K562 (cell line): Measurements from ENCODE around the gene ACSS1.

Source experiments
- CEBPB ChIP-seq: fragments of 450-650 bp; IDR thresholded peaks from 2 replicates; pipeline ENCODE4 v1.6.1; 2016; ENCODE audit warnings: missing genetic modification characterization, missing compliant biosample characterization
- GABPB2 ChIP-seq: fragments of 250-450 bp; sonication (Bioruptor Pico); conservative IDR thresholded peaks from 2 replicates; pipeline ENCODE4 v1.5.1; 2021; ENCODE audit warnings: mild to moderate bottlenecking
- JUNB ChIP-seq: fragments of 450-650 bp; formaldehyde crosslinking; conservative IDR thresholded peaks from 2 replicates; pipeline ENCODE4 v1.4.0; 2020; ENCODE audit warnings: mild to moderate bottlenecking
- JUND ChIP-seq, 2 experiments: IDR thresholded peaks; 2 replicates in 1 of 2; 3 replicates in 1 of 2; pipeline ENCODE4 v1.6.1; 2011; ENCODE audit warnings: borderline replicate concordance in 2 of 2, low read depth in 2 of 2, low read length in 2 of 2, improper control_type of control experiment in 1 of 2, missing biosample characterization in 1 of 2, missing genetic modification characterization in 1 of 2, missing genetic modification reagents in 1 of 2
- MAFK ChIP-seq: IDR thresholded peaks from 2 replicates; pipeline ENCODE4 v1.6.1; 2011; ENCODE audit warnings: low read length, improper control_type of control experiment
- MGA ChIP-seq: fragments of 450-650 bp; IDR thresholded peaks from 2 replicates; pipeline ENCODE4 v1.6.1; 2016; ENCODE audit warnings: mild to moderate bottlenecking, moderate library complexity
- PATZ1 ChIP-seq: fragments of 250-450 bp; sonication (Bioruptor Pico); IDR thresholded peaks from 2 replicates; pipeline ENCODE4 v1.5.0; 2020; ENCODE audit warnings: mild to moderate bottlenecking, borderline replicate concordance
- ZFX ChIP-seq: sonication (generic); formaldehyde crosslinking; IDR thresholded peaks from 2 replicates; pipeline ENCODE4 v1.8.0; 2022; ENCODE audit warnings: mild to moderate bottlenecking, missing genetic modification reagents, moderate library complexity
- ZNF316 ChIP-seq: fragments of 450-650 bp; IDR thresholded peaks from 2 replicates; pipeline ENCODE4 v1.6.1; 2016
- ZNF75A ChIP-seq: fragments of 450-650 bp; formaldehyde crosslinking; IDR thresholded peaks from 2 replicates; pipeline ENCODE4 v1.4.0; 2020; ENCODE audit warnings: mild to moderate bottlenecking
- ZNF780A ChIP-seq: fragments of 250-450 bp; sonication (Bioruptor Pico); IDR thresholded peaks from 2 replicates; pipeline ENCODE4 v1.5.0; 2021; ENCODE audit warnings: mild to moderate bottlenecking
- TF ChIP-seq, protein P1 (sequence below): sonication (generic); formaldehyde crosslinking; IDR thresholded peaks from 2 replicates; pipeline ENCODE4 v1.8.1; 2022; ENCODE audit warnings: missing genetic modification reagents

DNA sequence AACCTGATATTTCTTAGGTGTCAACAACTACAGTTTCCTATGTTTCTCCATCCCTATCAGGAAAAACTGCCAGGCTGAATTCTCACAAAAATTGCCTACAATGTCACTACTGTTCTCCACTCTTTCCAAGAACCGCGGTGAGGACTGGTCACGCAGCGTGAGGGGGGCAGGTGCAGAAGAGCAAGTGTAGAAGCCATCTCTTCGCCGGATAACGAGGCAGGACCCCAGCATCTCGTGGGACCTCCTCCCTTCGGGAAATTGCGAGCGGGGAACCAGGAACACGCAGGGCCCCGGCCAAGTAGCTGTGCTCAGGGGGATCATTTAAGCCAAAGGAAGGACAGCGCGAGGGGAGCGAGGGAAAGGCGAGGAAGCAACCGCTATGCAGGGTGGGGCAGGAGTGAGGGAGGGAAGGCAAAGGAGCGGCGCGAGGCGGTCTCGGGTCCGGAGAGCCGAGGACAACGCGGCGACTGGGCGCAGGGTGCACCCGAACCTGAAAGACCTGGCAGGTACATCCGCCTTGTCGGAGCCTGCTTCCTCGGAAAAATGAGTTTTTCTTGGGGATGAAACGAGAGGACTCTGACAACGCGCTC, 65.9 kb downstream of the ACSS1 start:
- TF ChIP-seq ZNF75A (CRISPR knock-in tag) (no peak), PATZ1 (CRISPR knock-in tag) (no peak), GABPB2 (CRISPR knock-in tag) (no peak), ZNF316 (no peak), ZNF780A (CRISPR knock-in tag) (no peak), ZFX (CRISPR knock-in tag) (no peak), MGA (no peak), JUND (IDR thresholded peaks at IDR 0.05; ENCODE audit: borderline replicate concordance, low read depth, low read length) (no peak), JUND (tag; IDR thresholded peaks at IDR 0.05; ENCODE audit: borderline replicate concordance, low read depth, low read length) (no peak), MAFK (no peak), JUNB (CRISPR knock-in tag) (no peak), CEBPB (no peak)
- TF ChIP-seq, protein P1, sequence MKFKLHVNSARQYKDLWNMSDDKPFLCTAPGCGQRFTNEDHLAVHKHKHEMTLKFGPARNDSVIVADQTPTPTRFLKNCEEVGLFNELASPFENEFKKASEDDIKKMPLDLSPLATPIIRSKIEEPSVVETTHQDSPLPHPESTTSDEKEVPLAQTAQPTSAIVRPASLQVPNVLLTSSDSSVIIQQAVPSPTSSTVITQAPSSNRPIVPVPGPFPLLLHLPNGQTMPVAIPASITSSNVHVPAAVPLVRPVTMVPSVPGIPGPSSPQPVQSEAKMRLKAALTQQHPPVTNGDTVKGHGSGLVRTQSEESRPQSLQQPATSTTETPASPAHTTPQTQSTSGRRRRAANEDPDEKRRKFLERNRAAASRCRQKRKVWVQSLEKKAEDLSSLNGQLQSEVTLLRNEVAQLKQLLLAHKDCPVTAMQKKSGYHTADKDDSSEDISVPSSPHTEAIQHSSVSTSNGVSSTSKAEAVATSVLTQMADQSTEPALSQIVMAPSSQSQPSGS, result no peak
